DOHH2 (cell line): ENCODE measurements around the gene CSRP3.

Experiments used
- EZH2phosphoT487 ChIP-seq: fragments of 200-600 bp; sonication (generic); IDR thresholded peaks from 2 replicates; pipeline ENCODE4 v1.6.1; 2017; ENCODE audit warnings: borderline replicate concordance, mild to moderate bottlenecking, antibody characterized with exemption, low read length, moderate library complexity, mixed read lengths
- TF ChIP-seq, protein P1 (sequence below): fragments of 200-600 bp; sonication (generic); IDR thresholded peaks from one replicate; pipeline ENCODE4 v1.5.1; 2014; ENCODE audit warnings: antibody characterized with exemption, mild to moderate bottlenecking, low read depth, low read length; ENCODE audit not compliant: poor library complexity, severe bottlenecking

DNA sequence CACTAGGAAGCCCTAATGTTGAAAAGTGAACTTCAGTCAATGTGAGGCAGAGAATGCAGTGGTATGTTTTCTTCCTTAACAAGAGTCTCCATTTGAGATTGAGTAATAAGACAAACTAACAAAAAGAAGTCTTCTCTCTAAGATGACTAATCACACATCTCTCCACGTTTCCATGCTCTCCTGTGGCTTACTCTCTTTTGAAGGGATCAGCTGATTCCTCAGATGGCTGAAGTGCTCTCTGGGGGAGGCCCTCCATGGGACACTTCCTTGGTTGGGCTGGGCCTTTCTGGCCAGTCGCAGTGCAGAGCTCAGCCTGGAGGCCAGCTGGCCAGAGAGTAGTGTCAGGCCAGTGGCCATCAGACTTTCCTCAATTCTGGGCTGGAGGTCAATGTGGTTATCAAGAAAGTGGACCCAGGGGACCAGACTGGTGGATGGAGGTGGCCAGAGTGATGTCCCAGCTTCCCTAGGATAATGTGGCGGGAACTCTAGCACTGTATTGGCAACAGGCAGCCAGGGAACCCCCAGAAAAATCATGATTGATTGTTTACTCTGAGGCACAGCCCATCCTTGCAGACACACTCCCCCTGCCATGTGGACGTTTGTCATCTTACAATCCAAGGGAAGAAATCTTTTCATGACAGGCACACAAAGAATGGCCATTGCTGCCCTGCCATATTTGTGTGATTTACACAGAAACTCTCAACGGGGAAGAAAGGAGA is 14.5 kb downstream of the CSRP3 start:
- TF ChIP-seq, protein P1, sequence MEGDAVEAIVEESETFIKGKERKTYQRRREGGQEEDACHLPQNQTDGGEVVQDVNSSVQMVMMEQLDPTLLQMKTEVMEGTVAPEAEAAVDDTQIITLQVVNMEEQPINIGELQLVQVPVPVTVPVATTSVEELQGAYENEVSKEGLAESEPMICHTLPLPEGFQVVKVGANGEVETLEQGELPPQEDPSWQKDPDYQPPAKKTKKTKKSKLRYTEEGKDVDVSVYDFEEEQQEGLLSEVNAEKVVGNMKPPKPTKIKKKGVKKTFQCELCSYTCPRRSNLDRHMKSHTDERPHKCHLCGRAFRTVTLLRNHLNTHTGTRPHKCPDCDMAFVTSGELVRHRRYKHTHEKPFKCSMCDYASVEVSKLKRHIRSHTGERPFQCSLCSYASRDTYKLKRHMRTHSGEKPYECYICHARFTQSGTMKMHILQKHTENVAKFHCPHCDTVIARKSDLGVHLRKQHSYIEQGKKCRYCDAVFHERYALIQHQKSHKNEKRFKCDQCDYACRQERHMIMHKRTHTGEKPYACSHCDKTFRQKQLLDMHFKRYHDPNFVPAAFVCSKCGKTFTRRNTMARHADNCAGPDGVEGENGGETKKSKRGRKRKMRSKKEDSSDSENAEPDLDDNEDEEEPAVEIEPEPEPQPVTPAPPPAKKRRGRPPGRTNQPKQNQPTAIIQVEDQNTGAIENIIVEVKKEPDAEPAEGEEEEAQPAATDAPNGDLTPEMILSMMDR = no peak
- no peak for TF ChIP-seq EZH2phosphoT487
